OCI-LY1 (cell line): ENCODE data around the gene ATG9B.
A peak's percentile ranks its signal among the peaks of the same experiment; 100 is the strongest.

Experiments used
- EZH2 ChIP-seq: fragments of 200-600 bp; sonication (generic), shearing (Covaris generic); IDR thresholded peaks from 2 replicates; pipeline ENCODE4 v1.8.0; 2017; ENCODE audit warnings: borderline replicate concordance, mixed run types, mild to moderate bottlenecking, antibody characterized with exemption, low read length, moderate library complexity, mixed read lengths
- TF ChIP-seq, protein P1 (sequence below): fragments of 200-600 bp; sonication (generic), shearing (Covaris generic); IDR thresholded peaks from 2 replicates; pipeline ENCODE4 v1.5.1; 2017; ENCODE audit warnings: mild to moderate bottlenecking, antibody characterized with exemption, low read length, moderate library complexity, mixed read lengths

DNA sequence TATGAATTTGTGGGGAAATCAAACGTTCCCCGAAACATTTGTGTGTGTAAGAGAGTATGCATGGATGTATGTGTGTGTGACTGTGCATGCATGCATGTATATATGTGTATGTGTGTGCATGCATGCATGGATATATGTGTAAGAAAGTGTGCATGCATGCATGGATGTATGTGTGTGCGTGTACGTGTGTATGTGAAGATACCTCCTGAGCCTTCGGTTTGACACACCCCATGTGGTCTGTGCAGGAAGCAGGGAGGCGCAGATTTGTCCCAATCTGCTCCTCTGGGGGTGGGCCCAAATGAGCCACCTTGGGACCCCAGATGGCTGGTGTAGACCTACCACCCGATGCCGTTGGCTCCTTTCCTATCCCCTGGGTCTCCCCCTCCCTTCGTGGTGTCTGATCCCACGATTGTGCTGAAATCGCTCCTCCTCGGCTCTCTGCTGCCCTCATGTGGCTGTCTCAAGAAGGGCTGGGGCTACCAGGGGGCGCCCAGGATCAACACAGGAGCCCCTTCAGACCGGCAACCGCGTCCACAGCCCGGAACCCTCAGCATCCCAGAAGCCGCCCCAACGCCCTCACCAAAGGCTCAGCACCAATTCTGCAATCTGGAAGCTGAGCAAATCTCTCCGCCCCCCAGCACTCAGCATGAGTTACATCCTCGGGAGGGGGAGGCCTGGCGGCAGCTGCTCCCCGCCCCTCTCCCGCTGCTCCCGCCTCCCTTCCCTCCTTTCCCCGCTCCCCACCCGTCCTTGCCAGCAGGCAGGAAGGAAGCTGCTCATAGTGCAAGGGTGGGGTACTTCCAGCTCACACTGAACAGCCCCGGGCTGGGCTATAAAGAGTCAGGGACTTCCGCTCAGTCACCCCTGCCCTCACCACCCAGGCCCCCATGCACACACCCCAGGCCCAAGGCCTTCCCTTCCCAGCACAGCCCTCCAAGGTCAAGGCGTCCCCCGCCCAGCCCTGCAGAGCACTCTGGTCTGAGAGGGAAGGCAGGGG is 35.8 kb downstream of the ATG9B start:
- TF ChIP-seq, protein P1, sequence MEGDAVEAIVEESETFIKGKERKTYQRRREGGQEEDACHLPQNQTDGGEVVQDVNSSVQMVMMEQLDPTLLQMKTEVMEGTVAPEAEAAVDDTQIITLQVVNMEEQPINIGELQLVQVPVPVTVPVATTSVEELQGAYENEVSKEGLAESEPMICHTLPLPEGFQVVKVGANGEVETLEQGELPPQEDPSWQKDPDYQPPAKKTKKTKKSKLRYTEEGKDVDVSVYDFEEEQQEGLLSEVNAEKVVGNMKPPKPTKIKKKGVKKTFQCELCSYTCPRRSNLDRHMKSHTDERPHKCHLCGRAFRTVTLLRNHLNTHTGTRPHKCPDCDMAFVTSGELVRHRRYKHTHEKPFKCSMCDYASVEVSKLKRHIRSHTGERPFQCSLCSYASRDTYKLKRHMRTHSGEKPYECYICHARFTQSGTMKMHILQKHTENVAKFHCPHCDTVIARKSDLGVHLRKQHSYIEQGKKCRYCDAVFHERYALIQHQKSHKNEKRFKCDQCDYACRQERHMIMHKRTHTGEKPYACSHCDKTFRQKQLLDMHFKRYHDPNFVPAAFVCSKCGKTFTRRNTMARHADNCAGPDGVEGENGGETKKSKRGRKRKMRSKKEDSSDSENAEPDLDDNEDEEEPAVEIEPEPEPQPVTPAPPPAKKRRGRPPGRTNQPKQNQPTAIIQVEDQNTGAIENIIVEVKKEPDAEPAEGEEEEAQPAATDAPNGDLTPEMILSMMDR, result peak; percentile 98
- TF ChIP-seq EZH2, result no peak
